Endothelial cell of umbilical vein (primary cell): Measurements from ENCODE around the gene DLD. TPM values are rescaled to one million over a fixed set of nuclear protein-coding genes. Genes with fewer than 3 reads are reported as not detected.

Source experiments
- BruUV-seq: library from RNA; stranded (reverse); fragments of 400-500 nt; replicated peaks from 2 replicates; lab custom pipeline; 2021; lab: Mats Ljungman, UMichigan
- CTCF ChIA-PET: fragments of 300-600, 350-600 bp; sonication (Branson Sonifier 250); formaldehyde crosslinking; loops from one replicate; lab custom pipeline; 2021; ENCODE audit warnings: antibody characterized with exemption, inconsistent platforms; lab: Charles Lee
- POLR2A ChIA-PET: fragments of 300-600, 350-600 bp; sonication (Branson Sonifier 250); formaldehyde crosslinking; loops from one replicate; lab custom pipeline; 2021; ENCODE audit warnings: antibody characterized with exemption, inconsistent platforms; lab: Charles Lee
- DNase-seq: peaks from one replicate; pipeline ENCODE4 v3.0.0-alpha.2; 2011; ENCODE audit warnings: low read depth, low spot score
- FAIRE-seq: peaks from 2 replicates; lab custom pipeline; 2011; peaks lifted over from hg19 to GRCh38; lab: Jason Lieb, UNC
- H2AFZ ChIP-seq: 2 replicates; pipeline ENCODE4 v1.6.0; 2012; ENCODE audit warnings: low read depth, low read length, control low read depth, inconsistent platforms
- H3K27ac ChIP-seq: 2 replicates; pipeline ENCODE4 v1.5.1; 2011; ENCODE audit warnings: low read depth, mild to moderate bottlenecking, control low read depth, low read length, moderate library complexity; ENCODE audit not compliant: insufficient read depth
- H3K27me3 ChIP-seq, 2 experiments: 2 replicates each; pipeline versions ENCODE4 v1.6.0 to v1.6.1; 2011; ENCODE audit warnings: low read length in 2 of 2, mixed read lengths in 1 of 2; ENCODE audit not compliant: control insufficient read depth in 2 of 2, insufficient read depth in 2 of 2
- H3K36me3 ChIP-seq, 2 experiments: 2 replicates in 1 of 2; 3 replicates in 1 of 2; pipeline ENCODE4 v1.5.1; 2011; ENCODE audit warnings: low read length in 2 of 2, mild to moderate bottlenecking in 1 of 2, moderate library complexity in 1 of 2; ENCODE audit not compliant: control insufficient read depth in 2 of 2, insufficient read depth in 2 of 2; ENCODE audit errors: extremely low read depth in 1 of 2
- H3K4me1 ChIP-seq: 3 replicates; pipeline ENCODE4 v1.5.1; 2011; ENCODE audit warnings: mild to moderate bottlenecking, low read length; ENCODE audit not compliant: control insufficient read depth, insufficient read depth; ENCODE audit errors: extremely low read depth
- H3K4me2 ChIP-seq: 2 replicates; pipeline ENCODE4 v1.6.1; 2011; ENCODE audit warnings: low read length, control low read depth, mixed read lengths; ENCODE audit not compliant: insufficient read depth
- H3K4me3 ChIP-seq, 3 experiments: fragments of 200-600 bp in 1 of 3; sonication (generic), shearing (Covaris generic) in 1 of 3; replicated peaks in 1 of 3; 2 replicates each; pipeline ENCODE4 v1.5.1; 2011 to 2016; ENCODE audit warnings: control low read depth in 3 of 3, low read length in 3 of 3, mild to moderate bottlenecking in 2 of 3, inconsistent platforms in 1 of 3, low read depth in 1 of 3, moderate library complexity in 1 of 3; ENCODE audit not compliant: insufficient read depth in 1 of 3
- H3K79me2 ChIP-seq: 2 replicates; pipeline ENCODE4 v1.6.0; 2012; ENCODE audit warnings: low read length, inconsistent platforms; ENCODE audit not compliant: control insufficient read depth, insufficient read depth
- H3K9ac ChIP-seq: replicated peaks from 2 replicates; pipeline ENCODE3; 2011; ENCODE audit warnings: low read length, control low read depth; ENCODE audit not compliant: insufficient read depth; ENCODE audit errors: extremely low read depth
- H3K9me1 ChIP-seq: replicated peaks from 3 replicates; pipeline ENCODE4 v1.6.0; 2011; ENCODE audit warnings: mild to moderate bottlenecking, low read length; ENCODE audit not compliant: control insufficient read depth, insufficient read depth; ENCODE audit errors: extremely low read depth
- H3K9me3 ChIP-seq: replicated peaks from 2 replicates; pipeline ENCODE4 v1.5.1; 2012; ENCODE audit warnings: low read length, inconsistent platforms; ENCODE audit not compliant: control insufficient read depth, insufficient read depth
- H4K20me1 ChIP-seq: replicated peaks from 2 replicates; pipeline ENCODE3; 2011; ENCODE audit warnings: mild to moderate bottlenecking, low read length; ENCODE audit not compliant: control insufficient read depth, insufficient read depth; ENCODE audit errors: extremely low read depth
- EZH2 ChIP-seq: IDR thresholded peaks from 2 replicates; pipeline ENCODE4 v1.6.1; 2012; ENCODE audit warnings: borderline replicate concordance, low read depth, mild to moderate bottlenecking, moderate library complexity, low read length, inconsistent platforms; ENCODE audit not compliant: severe bottlenecking
- FOS ChIP-seq: IDR thresholded peaks from 2 replicates; pipeline ENCODE4 v1.6.1; 2011; ENCODE audit warnings: mild to moderate bottlenecking, low read length, moderate library complexity, borderline replicate concordance; ENCODE audit not compliant: insufficient read depth
- GATA2 ChIP-seq: IDR thresholded peaks from 2 replicates; pipeline ENCODE4 v1.7.0; 2011; ENCODE audit warnings: low read depth, mild to moderate bottlenecking, moderate library complexity, mixed read lengths, low read length; ENCODE audit not compliant: insufficient read length, insufficient read depth
- JUN ChIP-seq: IDR thresholded peaks from 2 replicates; pipeline ENCODE4 v1.6.1; 2011; ENCODE audit warnings: borderline replicate concordance, low read depth; ENCODE audit not compliant: insufficient read length, insufficient read depth
- MYC ChIP-seq: IDR thresholded peaks from one replicate; pipeline ENCODE4 v1.6.1; 2011; ENCODE audit warnings: mild to moderate bottlenecking, low read depth, low read length
- POLR2A ChIP-seq: IDR thresholded peaks from 2 replicates; pipeline ENCODE4 v1.6.1; 2012; ENCODE audit warnings: low read depth, mild to moderate bottlenecking, control low read depth, low read length
- dilution Hi-C: fragments of 300-500 bp; cut with MboI; formaldehyde crosslinking; loops from one replicate; pipeline ENCODE4 v1.15.0; 2019; ENCODE audit warnings: low sequenced_read_pairs; ENCODE audit not compliant: extremely low pct_ligation_motif_present
- intact Hi-C: fragments of 100-400 bp; cut with micrococcal nuclease; formaldehyde crosslinking; loops from one replicate; pipeline ENCODE4 v1.10.0; 2022
- polyA plus RNA-seq, 4 experiments: library from polyadenylated mRNA; depleted of rRNA in 3 of 4; stranded (reverse) in 3 of 4; unstranded in 1 of 4; fragments of >200 nt; gene quantifications; 2 replicates each; pipeline versions ENCODE4 v1.2.1 to v1.2.3, GENCODE V29; 2011 to 2012; ENCODE audit warnings: missing spikeins in 1 of 4
- total RNA-seq: library from RNA; stranded (reverse); gene quantifications from 2 replicates; pipeline ENCODE4 v1.2.3, GENCODE V29; 2021
- TF ChIP-seq, protein P1 (sequence below), 2 donors: IDR thresholded peaks; 1 replicate in 1 of 2; 2 replicates in 1 of 2; pipeline ENCODE4 v1.5.1; 2011; ENCODE audit warnings: low read length in 2 of 2, mild to moderate bottlenecking in 2 of 2, moderate library complexity in 2 of 2, control low read depth in 1 of 2, inconsistent platforms in 1 of 2, low read depth in 1 of 2; ENCODE audit not compliant: insufficient read depth in 1 of 2; ENCODE audit errors: extremely low read depth in 1 of 2
- TF ChIP-seq, protein P2 (sequence below): IDR thresholded peaks from 2 replicates; pipeline ENCODE4 v1.6.1; 2011; ENCODE audit not compliant: insufficient read depth, insufficient read length

Gene DLD
- total and polyA plus RNA-seq, 2 donors (not counting 3 experiments of a cell fraction or from before 2014, with no cell fraction given), result 61.7 to 95.0 TPM

DNA sequence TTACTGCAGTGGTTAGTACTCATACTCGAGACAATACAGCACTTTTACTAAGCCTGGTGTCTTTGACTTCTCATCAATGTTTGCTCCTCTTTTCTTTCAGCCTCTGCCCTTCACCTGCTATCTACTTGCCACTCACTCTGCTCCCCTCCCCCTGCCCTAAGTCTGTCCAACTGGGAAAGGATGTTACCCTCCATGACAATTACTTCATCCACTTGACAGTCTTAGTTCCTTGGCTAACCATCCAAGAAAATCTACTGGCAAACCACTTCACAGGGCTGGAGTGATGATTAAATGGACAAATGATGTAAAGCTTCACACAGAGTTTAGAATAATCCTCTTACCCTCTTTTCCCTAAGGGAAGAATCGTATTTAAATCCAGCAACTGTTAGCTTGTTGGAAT lies 8.2 kb upstream of the DLD start:
- Histone ChIP-seq H3K4me2 (no peak overlapping the region), H3K36me3 (no peaks in the 10 kb centered on the region), H3K9ac (no peak overlapping the region), H3K27me3 (peaks cover 26 to 38% of the 10 kb centered on the region in 2 experiments), H4K20me1 (no peaks in the 10 kb centered on the region), H3K27ac (no peak overlapping the region), H3K4me3 (no peak overlapping the region), H2AFZ (no peak overlapping the region), H3K9me1 (no peaks in the 10 kb centered on the region), H3K9me3 (no peaks in the 10 kb centered on the region), H3K4me1 (peaks cover 2% of the 10 kb centered on the region), H3K79me2 (no peaks in the 10 kb centered on the region)
- FAIRE-seq (no peak), DNase-seq (no peak)
- CTCF ChIA-PET, result interaction anchor here (0.6 to 2.0 kb wide), 3 partner anchors 8 to 139 kb away, joined by 3 to 7 read pairs (median 3); partner anchors contain the start of genes CBLL1 and DLD
- BruUV-seq, result no TSS peak
- POLR2A ChIA-PET, result no interaction called here
- intact Hi-C loops (no loop called here), dilution Hi-C loops (no loop called here)
- TF ChIP-seq POLR2A, result no peak
- no peak for TF ChIP-seq GATA2
- TF ChIP-seq EZH2, result no peak

DNA sequence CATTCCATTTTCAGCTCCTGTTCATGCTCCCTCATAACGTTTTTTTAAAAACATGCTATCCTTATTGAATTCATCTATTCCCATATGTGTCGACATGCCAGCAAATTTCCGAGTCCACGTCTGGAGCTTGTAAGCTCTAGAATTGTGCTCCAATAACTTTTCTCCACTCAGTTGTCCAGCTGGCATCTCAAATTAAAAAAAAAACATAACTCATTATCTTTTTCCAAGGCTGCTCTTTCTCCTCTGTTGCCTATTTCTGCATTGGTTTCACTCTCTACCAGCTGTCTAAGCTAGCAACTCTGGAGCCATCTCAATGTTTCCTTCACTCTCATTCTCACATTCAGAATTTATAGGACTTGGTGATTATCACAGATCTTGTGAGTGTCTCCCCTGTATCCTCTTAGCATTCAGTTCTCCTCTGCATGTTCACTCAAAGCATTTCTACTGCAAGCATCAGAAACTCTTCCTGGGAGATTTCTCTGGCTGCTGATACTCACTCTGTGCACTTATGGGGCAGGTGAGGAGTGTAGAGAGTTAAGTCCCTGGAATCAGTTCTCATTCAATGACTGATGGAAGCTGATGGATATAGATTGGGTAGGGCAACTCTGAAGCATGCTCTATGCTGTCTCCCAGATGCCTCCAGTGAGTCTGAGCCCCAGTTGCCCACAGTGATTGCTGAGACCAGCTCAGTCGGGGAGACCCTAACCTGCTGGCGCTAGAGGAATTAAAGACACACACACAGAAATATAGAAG lies 6.7 kb upstream of the DLD start:
- H3K9ac ChIP-seq, result no peak overlapping the region
- H3K9me1 ChIP-seq, result no peaks in the 10 kb centered on the region
- TF ChIP-seq MYC (no peak), JUN (no peak), FOS (no peak), EZH2 (no peak)
- TF ChIP-seq, protein P1, sequence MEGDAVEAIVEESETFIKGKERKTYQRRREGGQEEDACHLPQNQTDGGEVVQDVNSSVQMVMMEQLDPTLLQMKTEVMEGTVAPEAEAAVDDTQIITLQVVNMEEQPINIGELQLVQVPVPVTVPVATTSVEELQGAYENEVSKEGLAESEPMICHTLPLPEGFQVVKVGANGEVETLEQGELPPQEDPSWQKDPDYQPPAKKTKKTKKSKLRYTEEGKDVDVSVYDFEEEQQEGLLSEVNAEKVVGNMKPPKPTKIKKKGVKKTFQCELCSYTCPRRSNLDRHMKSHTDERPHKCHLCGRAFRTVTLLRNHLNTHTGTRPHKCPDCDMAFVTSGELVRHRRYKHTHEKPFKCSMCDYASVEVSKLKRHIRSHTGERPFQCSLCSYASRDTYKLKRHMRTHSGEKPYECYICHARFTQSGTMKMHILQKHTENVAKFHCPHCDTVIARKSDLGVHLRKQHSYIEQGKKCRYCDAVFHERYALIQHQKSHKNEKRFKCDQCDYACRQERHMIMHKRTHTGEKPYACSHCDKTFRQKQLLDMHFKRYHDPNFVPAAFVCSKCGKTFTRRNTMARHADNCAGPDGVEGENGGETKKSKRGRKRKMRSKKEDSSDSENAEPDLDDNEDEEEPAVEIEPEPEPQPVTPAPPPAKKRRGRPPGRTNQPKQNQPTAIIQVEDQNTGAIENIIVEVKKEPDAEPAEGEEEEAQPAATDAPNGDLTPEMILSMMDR (IDR thresholded peaks at IDR 0.05; ENCODE audit: extremely low read depth in 1 of 2, insufficient read depth in 1 of 2, low read depth in 1 of 2, low read length in 2 of 2), result no peak
- TF ChIP-seq, protein P2, sequence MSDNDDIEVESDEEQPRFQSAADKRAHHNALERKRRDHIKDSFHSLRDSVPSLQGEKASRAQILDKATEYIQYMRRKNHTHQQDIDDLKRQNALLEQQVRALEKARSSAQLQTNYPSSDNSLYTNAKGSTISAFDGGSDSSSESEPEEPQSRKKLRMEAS, result no peak
- ChIA-PET POLR2A (no interaction called here), CTCF (interaction anchor here (1.3 kb wide), 1 partner anchor 9 kb away, joined by 6 read pairs; no protein-coding TSS in a partner anchor)
- no peak overlapping the region for H3K4me2 ChIP-seq
- intact Hi-C loops, result no loop called here
- dilution Hi-C loops, result no loop called here
- BruUV-seq, result no TSS peak
- H3K27me3 ChIP-seq, result peaks cover 26 to 38% of the 10 kb centered on the region in 2 experiments
- FAIRE-seq (no peak), DNase-seq (no peak)
- no peaks in the 10 kb centered on the region for H3K79me2 ChIP-seq
- no peak overlapping the region for H2AFZ ChIP-seq
- no peaks in the 10 kb centered on the region for H3K9me3 ChIP-seq
- no peaks in the 10 kb centered on the region for H3K36me3 ChIP-seq
- no peak overlapping the region for H3K27ac ChIP-seq
- no peak overlapping the region for H3K4me3 ChIP-seq
- H4K20me1 ChIP-seq, result no peaks in the 10 kb centered on the region
- peaks cover under 1% of the 10 kb centered on the region for H3K4me1 ChIP-seq
